HG03575 (cell line): ENCODE measurements around the gene C4orf54.

Experiments
- ATAC-seq: cut with Tn5 transposase; IDR thresholded peaks from one replicate; pipeline ENCODE4 v1.9.1; 2021; ENCODE audit not compliant: unreplicated experiment, insufficient number of reproducible peaks, low FRiP score; ENCODE audit errors: extremely low read depth

The C4orf54 gene

GRCh38 chr4:99653916-99654315 is 3.7 kb downstream of the C4orf54 start:
- ATAC-seq, result no peak

- ATAC-seq, result no peak
These were observed 4.8 kb downstream of the C4orf54 start for GRCh38 chr4:99652596-99653436.

- ATAC-seq, result no peak
These were observed 5.7 kb downstream of the C4orf54 start for GRCh38 chr4:99651811-99652485.

GRCh38 chr4:99651016-99651769 is 6.4 kb downstream of the C4orf54 start:
- no peak for ATAC-seq

GRCh38 chr4:99649778-99650177 is 7.8 kb downstream of the C4orf54 start:
- ATAC-seq, result no peak

- no peak for ATAC-seq
These were observed 8.4 kb downstream of the C4orf54 start for GRCh38 chr4:99649208-99649607.

GRCh38 chr4:99648321-99648720 is 9.3 kb downstream of the C4orf54 start:
- no peak for ATAC-seq

GRCh38 chr4:99647071-99647470 is 10.6 kb downstream of the C4orf54 start:
- ATAC-seq, result no peak

- no peak for ATAC-seq
These were observed 12.0 kb downstream of the C4orf54 start for GRCh38 chr4:99645638-99646037.

GRCh38 chr4:99645036-99645435 is 12.6 kb downstream of the C4orf54 start:
- no peak for ATAC-seq

GRCh38 chr4:99644453-99644852 is 13.2 kb downstream of the C4orf54 start:
- ATAC-seq, result no peak

- ATAC-seq, result no peak
These were observed 14.7 kb downstream of the C4orf54 start for GRCh38 chr4:99642725-99643489.

- ATAC-seq, result no peak
These were observed 17.0 kb downstream of the C4orf54 start for GRCh38 chr4:99640676-99641075.

- ATAC-seq, result no peak
These were observed 20.5 kb downstream of the C4orf54 start for GRCh38 chr4:99637174-99637573.

- ATAC-seq, result no peak
These were observed 21.2 kb downstream of the C4orf54 start for GRCh38 chr4:99636422-99636821.

GRCh38 chr4:99635601-99636000 is 22.0 kb downstream of the C4orf54 start:
- no peak for ATAC-seq

- no peak for ATAC-seq
These were observed 22.8 kb downstream of the C4orf54 start for GRCh38 chr4:99634742-99635360.

- no peak for ATAC-seq
These were observed 23.9 kb downstream of the C4orf54 start for GRCh38 chr4:99633772-99634171.
